Body of pancreas (tissue), 4 donors: ENCODE results near the gene PACRG.

Source experiments
- POLR2A ChIP-seq, 3 donors: fragments of 450-650 bp; IDR thresholded peaks; one replicate each; pipeline ENCODE4 v1.6.1; 2016; ENCODE audit warnings: antibody characterized with exemption in 3 of 3, mild to moderate bottlenecking in 2 of 3
- TF ChIP-seq, protein P1 (sequence below), 7 experiments: fragments of 450-650 bp in 4 of 7; fragments of 200-600 bp in 3 of 7; sonication (generic) in 3 of 7; IDR thresholded peaks; one replicate each; pipeline ENCODE4 v1.5.1; 2016 to 2019; ENCODE audit warnings: antibody characterized with exemption in 7 of 7

DNA sequence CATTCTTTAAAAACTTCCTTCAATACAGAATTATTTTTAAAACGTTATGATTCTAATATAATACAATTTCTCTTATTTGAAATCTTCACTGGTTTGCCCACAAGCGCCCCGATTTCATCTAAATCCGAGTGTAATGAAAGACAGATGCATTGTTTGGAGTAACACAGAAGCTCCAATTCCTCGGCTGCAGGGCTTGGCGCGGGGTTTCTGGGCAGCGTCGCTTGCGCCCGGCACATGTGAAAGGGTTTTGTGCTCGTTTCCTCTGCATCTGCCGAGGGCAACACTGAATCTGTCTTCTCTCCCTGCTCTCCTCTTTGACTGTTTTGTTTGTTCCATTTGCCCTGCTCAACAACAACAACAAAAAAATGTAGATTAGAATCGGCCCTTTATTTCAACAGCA lies 438.1 kb downstream of the PACRG start:
- TF ChIP-seq, protein P1, sequence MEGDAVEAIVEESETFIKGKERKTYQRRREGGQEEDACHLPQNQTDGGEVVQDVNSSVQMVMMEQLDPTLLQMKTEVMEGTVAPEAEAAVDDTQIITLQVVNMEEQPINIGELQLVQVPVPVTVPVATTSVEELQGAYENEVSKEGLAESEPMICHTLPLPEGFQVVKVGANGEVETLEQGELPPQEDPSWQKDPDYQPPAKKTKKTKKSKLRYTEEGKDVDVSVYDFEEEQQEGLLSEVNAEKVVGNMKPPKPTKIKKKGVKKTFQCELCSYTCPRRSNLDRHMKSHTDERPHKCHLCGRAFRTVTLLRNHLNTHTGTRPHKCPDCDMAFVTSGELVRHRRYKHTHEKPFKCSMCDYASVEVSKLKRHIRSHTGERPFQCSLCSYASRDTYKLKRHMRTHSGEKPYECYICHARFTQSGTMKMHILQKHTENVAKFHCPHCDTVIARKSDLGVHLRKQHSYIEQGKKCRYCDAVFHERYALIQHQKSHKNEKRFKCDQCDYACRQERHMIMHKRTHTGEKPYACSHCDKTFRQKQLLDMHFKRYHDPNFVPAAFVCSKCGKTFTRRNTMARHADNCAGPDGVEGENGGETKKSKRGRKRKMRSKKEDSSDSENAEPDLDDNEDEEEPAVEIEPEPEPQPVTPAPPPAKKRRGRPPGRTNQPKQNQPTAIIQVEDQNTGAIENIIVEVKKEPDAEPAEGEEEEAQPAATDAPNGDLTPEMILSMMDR (IDR thresholded peaks at IDR 0.05) = no peak
- TF ChIP-seq POLR2A (IDR thresholded peaks at IDR 0.05) = no peak
